NCI-H1417 treated with DMSO at 0.1 percent for 48 hours (cell line): ENCODE data around the gene GPATCH3.
"Not testable (repeated sequence)": the region's sequence is repeated elsewhere in the genome, so short reads cannot be mapped to it uniquely, and the experiment has no call there.

ENCODE experiments used
- DNase-seq: peaks from one replicate; lab custom pipeline; 2025; lab: John Stamatoyannopoulos, UW

GPATCH3 gene, protein sequence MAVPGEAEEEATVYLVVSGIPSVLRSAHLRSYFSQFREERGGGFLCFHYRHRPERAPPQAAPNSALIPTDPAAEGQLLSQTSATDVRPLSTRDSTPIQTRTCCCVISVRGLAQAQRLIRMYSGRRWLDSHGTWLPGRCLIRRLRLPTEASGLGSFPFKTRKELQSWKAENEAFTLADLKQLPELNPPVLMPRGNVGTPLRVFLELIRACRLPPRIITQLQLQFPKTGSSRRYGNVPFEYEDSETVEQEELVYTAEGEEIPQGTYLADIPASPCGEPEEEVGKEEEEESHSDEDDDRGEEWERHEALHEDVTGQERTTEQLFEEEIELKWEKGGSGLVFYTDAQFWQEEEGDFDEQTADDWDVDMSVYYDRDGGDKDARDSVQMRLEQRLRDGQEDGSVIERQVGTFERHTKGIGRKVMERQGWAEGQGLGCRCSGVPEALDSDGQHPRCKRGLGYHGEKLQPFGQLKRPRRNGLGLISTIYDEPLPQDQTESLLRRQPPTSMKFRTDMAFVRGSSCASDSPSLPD

DNA sequence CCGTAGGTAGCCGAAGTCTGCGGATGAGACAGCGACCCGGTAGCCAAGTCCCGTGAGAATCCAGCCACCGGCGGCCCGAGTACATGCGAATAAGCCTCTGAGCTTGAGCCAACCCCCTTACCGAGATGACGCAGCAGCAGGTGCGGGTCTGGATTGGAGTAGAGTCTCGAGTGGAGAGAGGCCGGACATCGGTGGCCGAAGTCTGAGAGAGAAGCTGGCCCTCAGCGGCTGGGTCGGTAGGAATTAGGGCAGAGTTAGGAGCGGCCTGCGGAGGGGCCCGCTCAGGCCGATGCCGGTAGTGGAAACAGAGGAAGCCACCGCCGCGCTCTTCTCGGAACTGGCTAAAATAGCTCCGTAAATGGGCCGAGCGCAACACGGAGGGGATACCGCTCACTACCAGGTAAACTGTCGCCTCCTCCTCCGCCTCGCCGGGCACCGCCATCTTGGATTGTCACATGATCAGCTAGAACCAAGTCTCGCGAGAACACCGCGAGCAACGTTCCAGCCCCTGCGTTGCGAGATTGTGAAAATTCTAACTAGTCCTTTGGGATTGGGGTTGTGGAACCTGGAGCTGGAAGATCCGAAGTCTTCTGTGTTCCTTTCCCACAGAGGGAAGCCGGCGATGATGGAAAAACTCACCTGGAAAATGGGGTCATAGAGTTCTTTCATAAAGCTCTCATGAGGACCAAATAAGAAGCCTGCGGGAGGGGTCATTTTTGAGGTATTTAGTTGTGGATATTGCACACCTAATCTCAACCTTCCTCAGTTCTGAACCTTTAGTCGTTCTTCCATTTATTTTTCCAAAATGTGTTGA is at the start of gene GPATCH3:
TSS of gene GPATCH3 (minus strand) at position 467 of the 814 bp plus-strand sequence. CDS start at position 442, 25 bp downstream.
- peak; percentile 58 for DNase-seq

DNA sequence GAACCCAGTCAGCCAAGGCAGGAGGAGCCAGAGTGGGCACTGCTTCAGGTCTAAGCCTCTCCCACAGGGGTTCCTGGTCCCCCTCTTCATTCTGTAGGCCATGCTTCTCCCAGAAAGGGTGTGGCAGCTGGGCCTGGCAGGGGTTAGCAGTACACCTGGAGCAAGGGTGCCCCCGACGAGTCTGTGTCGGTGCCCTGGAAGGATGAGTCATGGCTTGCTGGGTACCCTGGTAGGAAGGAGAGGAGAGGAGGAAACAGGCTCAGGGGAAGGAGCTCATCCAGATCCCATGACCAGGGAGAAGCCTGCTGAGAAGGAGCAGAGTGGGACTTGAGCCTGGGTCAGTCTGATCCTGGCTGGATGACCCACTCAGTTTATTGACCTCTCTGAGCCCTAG is 49.7 kb upstream of the GPATCH3 start:
- no peak for DNase-seq

DNA sequence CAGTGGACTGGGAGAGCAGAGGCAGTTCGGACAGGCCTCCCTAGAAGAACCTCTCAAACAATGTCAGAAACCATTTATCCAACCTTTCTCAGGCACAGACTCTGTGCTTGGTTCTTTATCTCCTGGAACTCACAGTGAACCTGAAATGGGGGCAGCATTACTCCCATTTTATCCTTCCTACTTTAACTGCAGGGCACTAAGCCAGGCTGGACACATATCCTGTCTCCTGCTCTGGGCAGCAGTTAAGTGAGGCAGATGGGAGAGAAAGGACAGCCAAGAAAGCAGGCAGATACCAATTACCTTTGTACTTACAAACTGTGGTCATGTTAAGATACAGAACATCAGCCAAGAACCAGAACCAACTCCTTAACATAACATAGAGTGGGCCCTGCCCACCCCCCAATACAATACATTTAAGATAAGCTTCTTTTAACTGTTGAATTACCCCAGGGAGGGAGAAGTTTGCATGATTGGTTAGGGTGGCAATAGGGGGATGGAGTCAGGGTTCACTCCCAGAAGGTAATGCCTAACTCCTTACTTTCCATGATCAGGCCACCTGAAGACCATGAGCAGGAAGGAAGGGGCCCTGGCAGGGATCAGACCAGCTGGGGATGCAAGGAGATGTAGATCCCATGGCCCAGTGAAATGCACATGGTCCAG is 49.1 kb upstream of the GPATCH3 start:
- no peak for DNase-seq

DNA sequence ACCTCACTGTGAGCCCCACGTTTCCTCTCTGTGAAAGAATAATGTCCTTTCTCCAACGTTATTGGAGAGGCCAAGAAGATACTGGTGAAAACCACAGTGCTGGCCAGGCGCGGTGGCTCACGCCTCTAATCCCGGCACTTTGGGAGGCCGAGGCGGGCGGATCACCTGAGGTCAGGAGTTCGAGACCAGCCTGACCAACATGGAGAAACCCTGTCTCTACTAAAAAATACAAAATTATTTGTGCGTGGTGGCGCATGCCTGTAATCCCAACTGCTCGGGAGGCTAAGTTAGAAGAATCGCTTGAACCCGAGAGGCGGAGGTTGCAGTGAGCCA is 48.4 kb upstream of the GPATCH3 start:
- DNase-seq = not testable (repeated sequence)

DNA sequence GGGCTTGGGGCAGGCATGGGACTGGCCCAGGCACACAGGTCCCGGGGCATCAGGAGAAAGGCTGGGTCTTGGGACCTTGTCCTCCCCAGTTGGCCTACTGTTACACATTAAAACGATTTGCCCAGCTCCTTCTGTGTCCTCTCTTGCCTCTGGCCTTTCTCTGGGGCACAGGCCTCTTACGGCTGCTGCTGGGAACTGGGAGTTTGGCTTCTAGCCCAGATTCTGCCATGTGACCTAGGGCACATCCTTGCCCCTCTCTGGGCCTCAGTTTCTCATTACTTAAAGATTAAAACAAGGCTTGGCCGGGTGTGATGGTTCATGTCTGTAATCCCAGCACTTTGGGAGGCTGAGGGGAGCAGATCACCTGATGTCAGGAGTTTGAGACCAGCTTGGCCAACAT is 46.0 kb upstream of the GPATCH3 start:
- DNase-seq = no peak

DNA sequence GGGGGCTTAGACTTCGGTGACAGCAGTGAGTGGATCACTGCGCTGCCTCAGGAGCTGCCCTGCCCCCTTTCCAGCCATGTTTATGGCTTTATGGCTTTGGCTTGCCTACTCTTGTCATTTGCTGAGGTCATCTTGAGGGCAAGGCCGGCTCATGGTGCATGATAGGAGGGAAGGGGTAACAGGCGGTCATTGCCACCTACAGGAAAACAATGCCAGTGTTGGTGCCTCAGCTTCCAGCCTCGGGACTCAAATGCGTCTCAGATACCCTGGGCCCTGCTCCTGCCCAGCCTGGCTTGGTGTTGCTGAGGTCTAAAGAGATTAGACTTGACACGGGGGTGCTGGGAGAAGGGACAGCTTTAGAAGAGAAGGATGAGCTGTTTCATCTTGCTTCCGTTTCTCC is 45.5 kb upstream of the GPATCH3 start:
- DNase-seq = no peak

DNA sequence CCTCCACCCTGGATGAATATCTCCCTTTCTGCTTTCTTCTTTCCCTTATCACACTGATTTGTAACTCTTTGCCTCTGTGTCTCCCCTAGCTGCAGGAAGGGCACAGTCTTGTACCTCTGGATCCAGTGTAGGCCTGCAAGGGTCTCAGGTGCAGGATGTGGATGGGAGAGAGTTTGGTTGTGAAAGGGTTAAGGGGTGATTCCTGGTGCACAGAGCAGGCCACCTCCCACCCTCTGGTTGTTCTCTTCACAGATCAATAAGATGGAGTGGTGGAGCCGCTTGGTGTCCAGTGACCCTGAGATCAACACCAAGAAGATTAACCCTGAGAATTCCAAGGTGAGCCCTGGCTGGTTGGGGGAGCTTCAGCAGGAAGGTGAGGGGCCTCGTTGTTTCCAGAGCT is 44.9 kb upstream of the GPATCH3 start:
- DNase-seq = no peak

DNA sequence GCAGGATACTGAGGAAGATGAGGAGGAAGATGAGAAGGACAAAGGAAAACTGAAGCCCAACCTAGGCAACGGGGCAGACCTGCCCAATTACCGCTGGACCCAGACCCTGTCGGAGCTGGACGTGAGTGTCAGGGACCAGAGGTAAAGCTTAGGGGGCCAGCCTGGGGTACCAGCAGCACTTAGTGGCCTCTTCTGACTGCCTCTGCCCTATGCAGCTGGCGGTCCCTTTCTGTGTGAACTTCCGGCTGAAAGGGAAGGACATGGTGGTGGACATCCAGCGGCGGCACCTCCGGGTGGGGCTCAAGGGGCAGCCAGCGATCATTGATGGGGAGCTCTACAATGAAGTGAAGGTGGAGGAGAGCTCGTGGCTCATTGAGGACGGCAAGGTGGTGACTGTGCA is 42.4 kb upstream of the GPATCH3 start:
- DNase-seq = no peak

DNA sequence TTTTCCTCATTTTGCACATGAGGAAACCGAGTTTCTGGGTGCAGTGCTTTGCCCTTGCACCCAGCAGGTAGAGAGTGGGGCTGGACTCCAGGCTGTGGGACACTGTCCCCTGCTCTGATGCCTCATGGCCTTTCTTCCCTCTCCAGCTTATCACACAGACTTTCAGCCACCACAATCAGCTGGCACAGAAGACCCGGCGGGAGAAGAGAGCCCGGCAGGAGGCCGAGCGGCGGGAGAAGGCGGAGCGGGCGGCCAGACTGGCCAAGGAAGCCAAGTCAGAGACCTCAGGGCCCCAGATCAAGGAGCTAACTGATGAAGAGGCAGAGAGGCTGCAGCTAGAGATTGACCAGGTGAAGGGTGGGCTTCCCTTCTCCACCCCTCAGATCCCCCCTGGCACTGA is 41.0 kb upstream of the GPATCH3 start:
- DNase-seq = no peak

DNA sequence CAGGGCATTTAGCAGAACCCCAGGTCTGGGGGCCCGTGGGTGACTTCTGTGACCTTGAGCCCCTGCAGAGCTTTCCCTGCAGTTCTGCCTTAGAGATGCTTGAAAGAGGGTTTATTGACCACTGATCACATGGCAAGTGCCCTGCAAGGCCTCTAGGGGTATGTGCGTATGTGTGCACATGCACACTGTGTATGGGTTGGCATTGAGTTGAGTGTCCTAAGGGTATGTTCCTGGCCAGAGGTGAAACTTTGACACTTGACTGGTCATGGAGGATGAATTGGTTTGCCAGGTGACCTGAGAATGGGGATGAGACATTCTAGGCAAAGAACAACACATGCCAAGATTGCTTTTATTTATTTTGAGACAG is 38.4 kb upstream of the GPATCH3 start:
- no peak for DNase-seq

DNA sequence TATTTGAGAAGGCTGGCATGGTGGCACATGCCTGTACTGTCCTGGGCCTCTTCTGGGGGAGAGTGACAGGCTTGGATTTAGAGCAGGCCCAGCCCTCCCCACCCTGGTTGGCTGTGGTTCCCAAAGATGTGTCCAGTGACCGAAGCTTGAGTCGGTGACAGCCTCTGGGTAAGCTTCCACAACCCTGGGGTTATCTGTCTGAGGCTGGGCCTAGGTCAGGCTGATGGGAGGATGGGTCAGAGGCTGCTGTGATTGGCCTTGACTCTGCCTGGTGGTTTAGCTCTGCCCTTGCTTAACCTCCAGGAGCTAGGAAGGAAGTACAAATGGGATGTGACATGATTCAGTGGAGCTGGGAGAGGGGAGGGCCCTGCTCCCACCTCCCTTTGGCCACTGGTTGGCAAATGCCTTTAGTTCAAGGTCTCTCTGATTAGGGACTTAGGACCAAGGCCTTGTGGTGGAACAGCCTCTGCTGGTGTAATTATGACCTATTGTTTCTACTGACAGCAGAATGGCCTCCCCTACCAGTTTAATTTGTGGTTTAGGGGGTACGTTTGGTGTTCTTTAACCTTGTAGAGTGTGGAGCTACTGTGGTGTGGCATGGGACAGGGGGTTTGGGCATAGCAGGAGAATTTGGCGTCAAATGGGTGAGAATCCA is 37.9 kb upstream of the GPATCH3 start:
- DNase-seq = no peak

DNA sequence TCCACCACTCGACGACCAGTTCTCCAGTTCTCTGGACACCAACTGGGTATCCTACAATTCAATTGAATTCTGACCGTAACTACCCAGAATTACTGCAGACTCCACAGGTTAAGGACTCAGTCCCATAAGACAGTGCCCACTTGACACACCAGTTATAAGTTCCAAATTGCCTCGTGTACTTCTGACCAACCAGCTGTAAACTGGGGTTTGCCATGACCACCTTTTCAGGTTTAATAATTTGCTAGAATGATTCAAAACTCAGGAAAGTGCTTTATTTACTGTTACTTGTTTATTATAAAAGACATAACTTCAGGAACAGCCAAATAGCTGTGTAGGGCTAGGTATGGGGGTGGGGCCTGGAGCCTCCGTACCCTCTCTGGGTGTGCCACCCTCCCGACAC is 36.6 kb upstream of the GPATCH3 start:
- no peak for DNase-seq

DNA sequence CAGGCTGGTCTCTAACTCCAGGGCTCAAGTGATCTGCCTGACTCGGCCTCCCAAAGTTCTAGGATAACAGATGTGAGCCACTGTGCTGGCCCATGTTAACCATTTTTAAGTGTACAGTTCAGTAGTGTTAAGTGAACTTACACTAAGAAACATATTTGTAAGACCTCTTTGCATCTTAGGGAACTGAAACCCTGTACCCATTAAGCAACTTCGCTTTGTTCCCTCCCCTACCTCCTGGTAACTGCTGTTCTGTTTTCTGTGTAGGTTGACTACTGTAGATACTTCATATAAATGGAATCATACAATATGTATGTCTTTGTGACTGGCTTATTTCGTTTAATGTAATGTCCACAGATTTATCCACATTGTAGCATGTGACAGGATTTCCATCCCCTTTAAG is 32.3 kb upstream of the GPATCH3 start:
- no peak for DNase-seq

DNA sequence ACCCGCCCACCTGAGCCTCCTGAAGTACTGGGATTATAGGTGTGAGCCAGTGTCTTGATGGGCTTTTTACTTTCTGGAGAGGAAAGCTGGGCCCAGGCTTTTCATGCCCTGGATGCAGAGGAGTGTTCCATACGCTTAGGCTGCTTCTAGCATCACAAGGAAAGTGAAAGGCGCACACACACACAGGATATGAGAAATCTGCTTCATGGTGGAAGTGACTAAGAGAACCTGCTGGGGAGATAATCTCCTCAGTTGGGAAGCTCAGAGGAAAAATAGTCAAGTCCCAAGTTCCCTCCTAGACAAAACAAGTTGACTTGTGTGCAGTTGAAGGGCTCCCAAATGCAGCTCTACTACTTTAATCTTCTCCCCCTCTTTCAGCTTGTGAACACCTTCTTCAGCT is 23.4 kb upstream of the GPATCH3 start:
- DNase-seq = no peak

DNA sequence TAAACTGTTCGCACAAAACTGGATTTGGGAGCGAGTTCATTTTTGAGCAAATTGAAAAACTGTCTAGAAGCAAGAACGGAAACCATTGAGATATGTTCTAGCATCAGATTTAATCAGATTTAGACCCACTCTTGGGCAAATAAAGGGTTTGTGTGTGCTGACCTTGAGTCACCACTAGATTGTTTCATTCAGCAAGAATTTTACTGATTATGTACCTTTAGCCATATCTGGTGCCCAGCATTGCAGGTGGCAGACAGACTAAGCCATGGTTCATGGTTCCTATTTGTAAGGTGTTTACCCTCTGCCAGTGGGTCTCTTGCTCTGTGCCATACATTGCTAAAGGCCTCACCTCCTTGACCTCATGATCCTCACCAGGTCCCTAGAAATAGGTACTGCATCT is 22.6 kb upstream of the GPATCH3 start:
- no peak for DNase-seq

DNA sequence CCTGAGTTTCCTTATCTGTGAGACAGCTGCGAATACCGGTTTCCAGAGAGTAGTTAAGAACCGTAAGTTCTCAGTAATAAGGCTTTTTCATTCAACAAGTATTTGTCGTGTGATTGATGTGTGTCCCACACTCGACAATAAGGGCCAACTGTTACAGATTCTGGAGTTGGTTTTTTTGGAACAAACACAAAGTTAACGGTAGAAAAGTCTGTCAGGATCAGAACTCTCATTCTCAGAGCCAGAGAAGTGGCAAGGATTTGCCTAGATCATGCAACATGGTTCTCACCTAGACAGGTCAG is 22.1 kb upstream of the GPATCH3 start:
- DNase-seq = no peak

DNA sequence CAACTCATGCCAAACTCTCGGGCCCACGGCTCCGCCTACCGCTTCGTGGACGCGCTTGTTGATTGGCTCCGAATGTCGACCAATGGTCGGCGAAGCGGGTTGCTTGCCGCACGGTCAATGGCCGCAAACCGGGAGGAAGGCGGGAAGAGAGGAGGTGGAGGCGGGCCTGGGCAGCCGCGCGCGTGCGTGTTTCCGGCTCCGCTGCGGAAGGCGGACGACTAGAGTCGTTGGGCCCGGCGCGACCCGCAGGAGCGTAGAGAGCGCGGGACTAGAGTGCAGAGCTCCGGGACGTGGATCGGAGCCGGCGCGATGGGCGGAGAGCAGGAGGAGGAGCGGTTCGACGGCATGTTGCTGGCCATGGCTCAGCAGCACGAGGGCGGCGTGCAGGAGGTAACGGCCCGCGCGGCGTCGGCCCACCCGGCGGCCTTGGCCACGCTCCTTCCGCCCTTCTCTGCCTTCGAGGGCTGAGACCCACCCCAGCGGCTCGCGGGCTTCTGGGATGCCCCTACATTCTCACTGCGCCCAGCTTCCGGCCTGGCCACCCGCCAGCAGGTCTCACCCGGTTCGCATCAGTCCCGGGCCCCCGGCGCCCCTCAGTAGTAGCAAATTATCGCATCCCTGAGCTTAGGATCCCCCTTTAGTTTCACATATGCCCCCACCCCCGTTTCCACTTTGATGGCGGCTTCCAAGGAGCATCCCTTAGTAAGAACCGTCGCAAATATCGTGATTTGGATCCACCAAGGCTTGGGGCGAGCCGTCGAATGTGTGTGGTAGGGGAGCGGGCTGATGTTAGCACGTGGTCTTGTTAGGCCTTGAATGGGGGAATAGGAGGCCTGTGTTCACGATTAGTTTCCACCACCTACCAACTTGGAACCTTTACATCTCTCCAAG is 21.5 kb upstream of the GPATCH3 start, which contains the start of gene NUDC:
TSS of gene NUDC (plus strand) at position 204 of the 891 bp plus-strand sequence. CDS start at position 310, 106 bp downstream.
- DNase-seq = peak; percentile 83

DNA sequence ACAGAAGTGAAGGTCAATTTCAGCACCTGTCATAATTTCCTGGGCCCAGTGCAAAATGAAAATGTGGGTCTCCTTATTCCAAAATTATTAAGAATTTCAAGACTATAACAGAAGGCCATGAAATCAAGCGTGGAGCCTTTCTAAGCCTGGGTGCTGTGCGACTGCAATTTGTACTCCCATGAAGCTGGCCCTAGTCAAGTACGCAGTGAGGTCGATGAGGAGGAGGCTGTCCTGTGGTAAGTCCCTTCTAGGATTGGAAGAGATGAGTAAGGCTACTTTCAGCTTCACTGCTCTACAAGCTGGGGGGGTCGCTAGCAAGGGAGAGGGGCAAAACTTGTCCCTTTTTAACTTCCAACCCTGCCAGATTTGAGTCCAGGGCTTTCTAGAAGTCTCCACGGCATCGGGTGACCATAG is 20.9 kb upstream of the GPATCH3 start:
- no peak for DNase-seq

DNA sequence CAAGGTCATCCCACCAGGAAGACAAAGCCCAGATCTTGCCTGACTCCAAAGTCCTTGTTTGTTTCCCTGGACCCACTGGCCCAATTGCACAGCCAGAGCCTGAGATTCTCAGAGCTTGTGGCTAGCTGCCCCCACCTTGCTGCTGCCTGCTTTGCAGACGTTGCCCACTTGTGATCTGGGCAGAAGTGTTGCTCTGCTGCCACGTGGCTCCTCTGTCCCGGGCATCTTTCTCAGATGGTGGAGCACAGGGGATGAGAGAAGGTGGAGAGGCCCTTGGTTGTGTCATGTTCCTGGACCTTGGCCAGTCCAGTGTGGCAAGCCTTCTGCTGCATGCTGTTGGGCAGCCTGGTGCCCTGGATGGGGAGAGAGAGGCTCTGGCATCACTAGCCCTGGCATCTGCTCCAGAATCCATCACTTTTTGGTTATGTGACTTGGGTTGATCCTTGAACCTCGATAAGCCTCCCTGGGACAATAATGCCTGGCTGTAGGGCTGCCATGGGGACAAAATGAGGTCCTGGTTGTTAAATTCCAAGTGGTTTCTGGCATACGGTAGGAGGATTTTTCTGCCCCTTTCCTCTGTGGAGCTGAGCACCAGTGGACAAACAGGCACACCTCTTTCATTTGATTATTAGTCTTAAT is 15.1 kb upstream of the GPATCH3 start:
- DNase-seq = no peak

DNA sequence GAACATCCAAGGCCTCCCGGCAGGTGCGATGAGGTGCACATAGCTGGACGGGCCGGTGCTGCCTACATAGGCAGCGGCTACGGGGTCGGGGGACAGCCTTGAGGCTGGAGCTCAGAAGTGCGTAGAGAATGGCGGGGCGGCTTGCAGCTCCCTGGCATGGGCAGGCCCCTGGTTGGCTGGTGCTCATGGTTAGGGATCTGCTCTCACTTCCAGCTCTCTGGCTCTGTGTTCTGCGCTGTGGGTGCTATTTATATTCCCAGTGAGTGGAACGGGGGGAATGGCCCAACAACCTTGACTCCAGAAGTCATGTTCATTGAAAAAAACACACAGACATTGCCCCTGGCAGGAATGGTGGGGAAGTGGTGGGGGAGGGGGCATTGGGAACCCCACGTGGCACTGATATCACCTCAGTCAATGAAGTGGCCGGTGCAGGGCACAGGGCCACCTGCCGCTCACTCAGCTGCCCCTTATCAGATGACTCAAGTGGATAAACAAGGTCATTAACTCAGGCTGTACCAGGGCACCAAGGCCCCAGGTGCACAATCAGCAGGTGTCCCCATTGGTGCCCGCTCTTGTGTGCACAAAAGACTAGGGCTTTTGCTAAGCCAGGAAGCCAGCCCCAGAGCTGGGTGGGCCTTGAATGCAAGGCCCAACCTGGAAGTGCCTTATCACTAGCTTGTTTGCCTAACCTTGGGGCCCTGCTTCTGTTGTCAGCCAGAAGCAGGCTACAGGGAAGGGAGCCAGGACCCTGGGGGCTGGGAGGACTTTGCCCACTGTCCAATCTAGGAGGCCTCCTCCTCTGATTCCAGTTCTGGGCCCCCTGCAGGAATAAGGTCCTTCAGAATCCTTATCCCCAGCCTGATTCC is 13.7 kb upstream of the GPATCH3 start, which contains the start of gene NR0B2:
TSS of gene NR0B2 (minus strand) at position 222 of the 866 bp plus-strand sequence. CDS start at position 187, 35 bp downstream.
- DNase-seq = peak; percentile 95
